NCI-H524 (cell line): ENCODE results near the gene VPREB3.

Source experiments
- DNase-seq, 2 experiments: peaks; one replicate each; lab custom pipeline; 2025; lab: John Stamatoyannopoulos, UW

VPREB3 gene

GRCh38 chr22:23764899-23765881 is 11.0 kb upstream of the VPREB3 start:
- no peak for DNase-seq

- DNase-seq, result no peak
Observed at GRCh38 chr22:23763954-23764353, 9.7 kb upstream of the VPREB3 start.

- DNase-seq, result no peak
Observed at GRCh38 chr22:23763579-23763945, 9.3 kb upstream of the VPREB3 start.

- DNase-seq, result no peak
Observed at GRCh38 chr22:23762842-23763578, 8.8 kb upstream of the VPREB3 start, which contains the start of gene C22orf15. Gene C22orf15 (plus strand): TSS chr22:23762990. CDS start chr22:23763307, 317 bp downstream.

GRCh38 chr22:23760056-23760455 is 5.8 kb upstream of the VPREB3 start:
- DNase-seq, result no peak

- DNase-seq, result peak in 1 of 2 experiments; percentile 30
Observed at GRCh38 chr22:23759566-23759965, 5.3 kb upstream of the VPREB3 start.

- DNase-seq, result peak; percentile 54 to 70
Observed at GRCh38 chr22:23756891-23757290, 2.7 kb upstream of the VPREB3 start.

- DNase-seq, result no peak
Observed at GRCh38 chr22:23755711-23756110, 1.5 kb upstream of the VPREB3 start.

GRCh38 chr22:23754980-23755636 is 883 bp upstream of the VPREB3 start:
- no peak for DNase-seq

GRCh38 chr22:23753385-23753784 is 840 bp downstream of the VPREB3 start:
- no peak for DNase-seq

GRCh38 chr22:23752750-23753149 is 1.5 kb downstream of the VPREB3 start:
- no peak for DNase-seq

- DNase-seq, result no peak
Observed at GRCh38 chr22:23752090-23752691, 2.0 kb downstream of the VPREB3 start.

- peak in 1 of 2 experiments; percentile 53 for DNase-seq
Observed at GRCh38 chr22:23751441-23751996, 2.7 kb downstream of the VPREB3 start.

- peak; percentile 65 to 87 for DNase-seq
Observed at GRCh38 chr22:23750714-23751440, 3.3 kb downstream of the VPREB3 start, which contains the start of gene ZNF70. Gene ZNF70 (minus strand): TSS chr22:23751112. CDS start chr22:23745140, 5,972 bp downstream.

GRCh38 chr22:23750367-23750713 is 3.9 kb downstream of the VPREB3 start:
- no peak for DNase-seq

- no peak for DNase-seq
Observed at GRCh38 chr22:23749841-23750301, 4.4 kb downstream of the VPREB3 start.

GRCh38 chr22:23745791-23746190 is 8.4 kb downstream of the VPREB3 start:
- DNase-seq, result no peak

GRCh38 chr22:23744485-23744884 is 9.7 kb downstream of the VPREB3 start:
- no peak for DNase-seq

- no peak for DNase-seq
Observed at GRCh38 chr22:23744001-23744400, 10.2 kb downstream of the VPREB3 start.

GRCh38 chr22:23743303-23743705 is 10.9 kb downstream of the VPREB3 start:
- no peak for DNase-seq
